ENCODE data around the gene TKTL2. TPM values are rescaled to one million over a fixed set of nuclear protein-coding genes. Genes with fewer than 3 reads are reported as not detected.

TKTL2 gene
- total RNA-seq, 1 experiment from 2014 or later = not detected

DNA sequence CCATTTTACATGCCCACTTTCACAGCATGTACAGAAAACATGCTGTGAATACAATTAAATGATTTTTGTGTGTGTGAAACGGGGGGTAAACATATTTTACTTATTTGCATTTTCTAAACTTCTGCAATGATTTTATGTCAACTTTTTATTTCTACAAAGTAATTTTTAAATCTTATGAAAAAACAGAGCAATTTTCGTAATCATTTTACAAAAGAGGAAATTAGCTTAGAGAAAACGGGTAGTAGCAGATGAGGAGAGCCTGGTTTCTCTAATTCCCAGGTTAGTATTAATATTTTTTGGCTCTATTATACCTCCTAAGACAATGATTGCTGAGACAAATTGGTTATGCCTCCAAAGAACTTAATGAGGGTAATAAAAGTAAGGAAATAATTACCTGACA, 3.2 kb downstream of the TKTL2 start:
- H3K27ac Mint-ChIP-seq = no peak overlapping the region
- no peak overlapping the region for H4K5ac ChIP-seq (ENCODE audit: insufficient read length, low read depth, low read length)
- H4K91ac ChIP-seq (ENCODE audit: insufficient read length, low read depth, low read length) = no peak overlapping the region
- H3K14ac ChIP-seq (ENCODE audit: insufficient read depth, low read length) = no peak overlapping the region
- no peak overlapping the region for H3T11ph ChIP-seq (ENCODE audit: low read length)
- no peak overlapping the region for H2BK120ac ChIP-seq (ENCODE audit: low read depth, low read length, poor library complexity, severe bottlenecking)
- DNase-seq = no peak
- TF ChIP-seq, protein P1, sequence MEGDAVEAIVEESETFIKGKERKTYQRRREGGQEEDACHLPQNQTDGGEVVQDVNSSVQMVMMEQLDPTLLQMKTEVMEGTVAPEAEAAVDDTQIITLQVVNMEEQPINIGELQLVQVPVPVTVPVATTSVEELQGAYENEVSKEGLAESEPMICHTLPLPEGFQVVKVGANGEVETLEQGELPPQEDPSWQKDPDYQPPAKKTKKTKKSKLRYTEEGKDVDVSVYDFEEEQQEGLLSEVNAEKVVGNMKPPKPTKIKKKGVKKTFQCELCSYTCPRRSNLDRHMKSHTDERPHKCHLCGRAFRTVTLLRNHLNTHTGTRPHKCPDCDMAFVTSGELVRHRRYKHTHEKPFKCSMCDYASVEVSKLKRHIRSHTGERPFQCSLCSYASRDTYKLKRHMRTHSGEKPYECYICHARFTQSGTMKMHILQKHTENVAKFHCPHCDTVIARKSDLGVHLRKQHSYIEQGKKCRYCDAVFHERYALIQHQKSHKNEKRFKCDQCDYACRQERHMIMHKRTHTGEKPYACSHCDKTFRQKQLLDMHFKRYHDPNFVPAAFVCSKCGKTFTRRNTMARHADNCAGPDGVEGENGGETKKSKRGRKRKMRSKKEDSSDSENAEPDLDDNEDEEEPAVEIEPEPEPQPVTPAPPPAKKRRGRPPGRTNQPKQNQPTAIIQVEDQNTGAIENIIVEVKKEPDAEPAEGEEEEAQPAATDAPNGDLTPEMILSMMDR (conservative IDR thresholded peaks at IDR 0.05) = no peak
- no peak overlapping the region for H2AK5ac ChIP-seq (ENCODE audit: insufficient read length, low read length)
- H2BK12ac ChIP-seq (ENCODE audit: insufficient read length, low read depth, low read length) = no peak overlapping the region
- H3K79me1 ChIP-seq (ENCODE audit: insufficient read depth, low read depth, low read length, poor library complexity, severe bottlenecking) = no peaks in the 10 kb centered on the region
- H2BK15ac ChIP-seq (ENCODE audit: low read depth, low read length) = no peak overlapping the region
- H2BK20ac ChIP-seq (ENCODE audit: low read depth, low read length, poor library complexity, severe bottlenecking) = no peak overlapping the region
- no peaks in the 10 kb centered on the region for H3K79me2 ChIP-seq (ENCODE audit: insufficient read depth, low read length)
- H2AFZ ChIP-seq (ENCODE audit: low read length) = no peak overlapping the region
- no peaks in the 10 kb centered on the region for H3K9me3 Mint-ChIP-seq
- H3K18ac ChIP-seq (ENCODE audit: insufficient read length, low read depth, low read length) = no peak overlapping the region
- H3K23me2 ChIP-seq (ENCODE audit: insufficient read length, low read depth, low read length, poor library complexity, severe bottlenecking) = no peaks in the 10 kb centered on the region
- H3K4me1 ChIP-seq (ENCODE audit: insufficient read depth, low read length) = no peaks in the 10 kb centered on the region
- no peak overlapping the region for H3K27ac ChIP-seq (ENCODE audit: insufficient read length, low read depth, low read length)
- H4K20me1 ChIP-seq (ENCODE audit: control insufficient read depth, insufficient read depth, insufficient read length) = no peaks in the 10 kb centered on the region
- no peaks in the 10 kb centered on the region; the same call in none of the 2 replicates for H3K27me3 Mint-ChIP-seq (ENCODE audit: low read depth)
- H2BK5ac ChIP-seq (ENCODE audit: insufficient read length, low read length) = no peak overlapping the region
- no peak overlapping the region for H3K4ac ChIP-seq (ENCODE audit: low read depth, low read length)
- no CpG with 5 or more reads among the region's 3 CpGs for WGBS (ENCODE audit: extremely low coverage, insufficient read length, low lambda C conversion rate)
- no peak overlapping the region for H3K4me2 ChIP-seq (ENCODE audit: insufficient read depth, insufficient read length, low read length)
- H3K9me3 ChIP-seq (ENCODE audit: control insufficient read depth, low read depth, low read length) = no peaks in the 10 kb centered on the region
- no peaks in the 10 kb centered on the region for H3K4me1 Mint-ChIP-seq
- no peak overlapping the region for H3K56ac ChIP-seq (ENCODE audit: insufficient read length, low read depth, low read length)
- H3K4me3 Mint-ChIP-seq = no peak overlapping the region
- no peaks in the 10 kb centered on the region for H3K36me3 Mint-ChIP-seq (ENCODE audit: insufficient read depth in 1 of 3, low read depth in 3 of 3)
- H4K8ac ChIP-seq (replicated peaks; ENCODE audit: insufficient read length, low read depth, low read length) = no peak overlapping the region
- H3K27me3 ChIP-seq (ENCODE audit: insufficient read depth, low read length) = no peaks in the 10 kb centered on the region
- no peak overlapping the region for H3K9ac ChIP-seq (ENCODE audit: extremely low read depth, insufficient read length, low read length)
- H3K23ac ChIP-seq (ENCODE audit: insufficient read length, low read depth, low read length) = no peak overlapping the region

Measured in H9 (cell line).